Activated T-cell treated with anti-CD3 and anti-CD28 coated beads, Interleukin-2, amount 50 U/mL, for 24 hours (primary cell): ENCODE data around the gene ATP5ME.

Source experiments
- DNase-seq: peaks from one replicate; pipeline ENCODE4 v3.0.0-alpha.2; 2020
- H3K27ac Mint-ChIP-seq: 2 replicates; pipeline ENCODE4 v1.8.0; 2020; ENCODE audit warnings: mild to moderate bottlenecking, mixed read lengths
- H3K27me3 Mint-ChIP-seq: 2 replicates; pipeline ENCODE4 v1.8.0; 2020; ENCODE audit warnings: mixed read lengths
- H3K36me3 Mint-ChIP-seq: 2 replicates; pipeline ENCODE4 v1.8.0; 2020; ENCODE audit warnings: low read depth, mixed read lengths
- H3K4me1 Mint-ChIP-seq: 2 replicates; pipeline ENCODE4 v1.8.0; 2020; ENCODE audit warnings: low read depth, mixed read lengths
- H3K4me3 Mint-ChIP-seq: 2 replicates; pipeline ENCODE4 v1.8.0; 2020; ENCODE audit warnings: mild to moderate bottlenecking, moderate library complexity, mixed read lengths
- H3K9me3 Mint-ChIP-seq: 2 replicates; pipeline ENCODE4 v1.8.0; 2020; ENCODE audit warnings: mixed read lengths

Gene ATP5ME

GRCh38 chr4:624705-625590 lies 49.1 kb downstream of the ATP5ME start, which contains the start of gene PDE6B:
Gene PDE6B (plus strand): TSS chr4:625573. CDS start chr4:625627, 54 bp downstream.
- DNase-seq = no peak
- no peaks in the 10 kb centered on the region for H3K4me1 Mint-ChIP-seq
- H3K27ac Mint-ChIP-seq = no peak within 1 kb of the TSS
- no peak within 1 kb of the TSS for H3K4me3 Mint-ChIP-seq
- peaks cover 30% of the 10 kb centered on the region for H3K27me3 Mint-ChIP-seq
- H3K36me3 Mint-ChIP-seq = no peaks in the 10 kb centered on the region
- H3K9me3 Mint-ChIP-seq = no peaks in the 10 kb centered on the region

- DNase-seq = no peak
- H3K4me1 Mint-ChIP-seq = no peaks in the 10 kb centered on the region
- no peak overlapping the region for H3K4me3 Mint-ChIP-seq
- no peaks in the 10 kb centered on the region for H3K9me3 Mint-ChIP-seq
- peaks cover 31% of the 10 kb centered on the region for H3K27me3 Mint-ChIP-seq
- no peak overlapping the region for H3K27ac Mint-ChIP-seq
- H3K36me3 Mint-ChIP-seq = no peaks in the 10 kb centered on the region
These were observed 50.0 kb downstream of the ATP5ME start for GRCh38 chr4:623914-624566.

- Mint-ChIP-seq H3K4me3 (no peak overlapping the region), H3K27me3 (peaks cover 31% of the 10 kb centered on the region), H3K9me3 (no peaks in the 10 kb centered on the region), H3K36me3 (no peaks in the 10 kb centered on the region), H3K4me1 (no peaks in the 10 kb centered on the region), H3K27ac (no peak overlapping the region)
- no peak for DNase-seq
These were observed 50.8 kb downstream of the ATP5ME start for GRCh38 chr4:622996-623913.
